Caco-2 (cell line): ENCODE measurements around the gene ANKDD1B. TPM values are rescaled to one million over a fixed set of nuclear protein-coding genes. Genes with fewer than 3 reads are reported as not detected.

Experiments
- BruUV-seq: library from RNA; stranded (reverse); fragments of 400-500 nt; replicated peaks from 2 replicates; lab custom pipeline; 2021; lab: Mats Ljungman, UMichigan
- CTCF ChIA-PET: fragments of 300-600 bp; sonication (Branson Sonifier 250); formaldehyde crosslinking; loops from one replicate; lab custom pipeline; 2022; ENCODE audit warnings: antibody characterized with exemption; lab: Charles Lee
- POLR2A ChIA-PET: fragments of 300-600 bp; sonication (Branson Sonifier 250); formaldehyde crosslinking; loops from one replicate; lab custom pipeline; 2022; ENCODE audit warnings: antibody characterized with exemption; lab: Charles Lee
- DNase-seq, 2 experiments: peaks; one replicate each; pipeline versions ENCODE4 v3.0.0 to v3.0.0-alpha.2; 2020 to 2022
- H3K27me3 ChIP-seq: replicated peaks from 2 replicates; pipeline ENCODE4 v1.6.0; 2011; ENCODE audit warnings: low read length; ENCODE audit not compliant: control insufficient read depth, insufficient read depth
- H3K36me3 ChIP-seq: 2 replicates; pipeline ENCODE4 v1.5.1; 2011; ENCODE audit warnings: low read length; ENCODE audit not compliant: control insufficient read depth, insufficient read depth
- H3K4me1 ChIP-seq: fragments of 250-450 bp; sonication (Bioruptor Pico); 2 replicates; pipeline ENCODE4 v1.5.1; 2020; ENCODE audit warnings: mild to moderate bottlenecking
- H3K4me3 ChIP-seq: 2 replicates; pipeline ENCODE4 v1.5.1; 2011; ENCODE audit warnings: low read depth, mild to moderate bottlenecking, control low read depth, low read length
- H3K9me3 ChIP-seq: fragments of 250-450 bp; sonication (Bioruptor Pico); 2 replicates; pipeline ENCODE4 v1.5.1; 2020; ENCODE audit warnings: mild to moderate bottlenecking, moderate library complexity
- H3K27ac Mint-ChIP-seq: one replicate; pipeline ENCODE4 v1.8.0; 2022; ENCODE audit warnings: mixed read lengths; ENCODE audit not compliant: unreplicated experiment
- H3K27me3 Mint-ChIP-seq: one replicate; pipeline ENCODE4 v1.8.0; 2022; ENCODE audit warnings: mixed read lengths; ENCODE audit not compliant: insufficient read depth, unreplicated experiment
- H3K36me3 Mint-ChIP-seq: one replicate; pipeline ENCODE4 v1.8.0; 2022; ENCODE audit warnings: mild to moderate bottlenecking, mixed read lengths; ENCODE audit not compliant: insufficient read depth, unreplicated experiment
- H3K4me1 Mint-ChIP-seq: one replicate; pipeline ENCODE4 v1.8.0; 2022; ENCODE audit warnings: low read depth, mixed read lengths; ENCODE audit not compliant: unreplicated experiment
- H3K4me3 Mint-ChIP-seq: one replicate; pipeline ENCODE4 v1.8.0; 2022; ENCODE audit warnings: mild to moderate bottlenecking, moderate library complexity, mixed read lengths; ENCODE audit not compliant: unreplicated experiment
- H3K9me3 Mint-ChIP-seq: one replicate; pipeline ENCODE4 v1.8.0; 2022; ENCODE audit warnings: mixed read lengths; ENCODE audit not compliant: unreplicated experiment
- CTCF ChIP-seq, 2 experiments: fragments of 200-600 bp in 1 of 2; IDR thresholded peaks; 1 replicate in 1 of 2; 2 replicates in 1 of 2; pipeline versions ENCODE4 v1.5.1 to v1.8.0; 2011 to 2022; ENCODE audit warnings: antibody characterized with exemption in 1 of 2, control low read depth in 1 of 2, inconsistent platforms in 1 of 2, low read depth in 1 of 2, low read length in 1 of 2, mild to moderate bottlenecking in 1 of 2, moderate library complexity in 1 of 2; ENCODE audit not compliant: insufficient read depth in 1 of 2, severe bottlenecking in 1 of 2, unreplicated experiment in 1 of 2
- intact Hi-C: fragments of 100-400 bp; cut with micrococcal nuclease; formaldehyde crosslinking; loops from one replicate; pipeline ENCODE4 v1.10.0; 2022; ENCODE audit not compliant: unreplicated experiment
- total RNA-seq: library from RNA; stranded (reverse); gene quantifications from 2 replicates; pipeline ENCODE4 v1.2.3, GENCODE V29; 2022

Gene ANKDD1B
- total RNA-seq, 1 experiment from 2014 or later = 0.88 TPM

- DNase-seq = no peak
- ChIA-PET CTCF (no interaction called here), POLR2A (no interaction called here)
- Histone ChIP-seq H3K27me3 (no peaks in the 10 kb centered on the region), H3K4me3 (no peak overlapping the region), H3K4me1 (peaks cover 5% of the 10 kb centered on the region; the same call in 1 of the 2 replicates), H3K9me3 (no peaks in the 10 kb centered on the region), H3K36me3 (no peaks in the 10 kb centered on the region; the same call in 1 of the 2 replicates)
- no peak overlapping the region for H3K27ac Mint-ChIP-seq
- intact Hi-C loops = no loop called here
- BruUV-seq = no TSS peak
- no peaks in the 10 kb centered on the region for H3K4me1 Mint-ChIP-seq
- TF ChIP-seq CTCF (IDR thresholded peaks at IDR 0.05; ENCODE audit: insufficient read depth in 1 of 2, low read depth in 1 of 2, low read length in 1 of 2, severe bottlenecking in 1 of 2, unreplicated experiment in 1 of 2) = no peak
- no peaks in the 10 kb centered on the region for H3K9me3 Mint-ChIP-seq
- no peaks in the 10 kb centered on the region for H3K27me3 Mint-ChIP-seq
- no peak overlapping the region for H3K4me3 Mint-ChIP-seq
- no peaks in the 10 kb centered on the region for H3K36me3 Mint-ChIP-seq
These were observed 66.9 kb downstream of the ANKDD1B start for GRCh38 chr5:75678155-75678554.

- peak; percentile 56 to 85 for TF ChIP-seq CTCF (IDR thresholded peaks at IDR 0.05; ENCODE audit: insufficient read depth in 1 of 2, low read depth in 1 of 2, low read length in 1 of 2, severe bottlenecking in 1 of 2, unreplicated experiment in 1 of 2)
- Mint-ChIP-seq H3K27ac (no peak overlapping the region), H3K36me3 (peaks cover 11% of the 10 kb centered on the region), H3K9me3 (no peaks in the 10 kb centered on the region), H3K27me3 (no peaks in the 10 kb centered on the region), H3K4me1 (no peaks in the 10 kb centered on the region), H3K4me3 (no peak overlapping the region)
- peaks cover 1% of the 10 kb centered on the region; the same call in 1 of the 2 replicates for H3K36me3 ChIP-seq
- peaks cover 5% of the 10 kb centered on the region; the same call in 1 of the 2 replicates for H3K4me1 ChIP-seq
- no peak overlapping the region for H3K4me3 ChIP-seq
- no peaks in the 10 kb centered on the region for H3K9me3 ChIP-seq
- ChIA-PET CTCF (interaction anchor here (0.7 to 0.9 kb wide), 3 partner anchors 64 to 344 kb away, joined by 3 to 4 read pairs (median 3); partner anchors contain the start of genes HMGCR and POLK), POLR2A (interaction anchor here (0.8 kb wide), 1 partner anchor 12 kb away, joined by 4 read pairs; no protein-coding TSS in a partner anchor)
- no peak for DNase-seq
- intact Hi-C loops = loop anchor here (1.0 to 5.0 kb wide), 3 partner anchors 97 to 314 kb away; partner anchors contain the start of genes CERT1 and POLK
- BruUV-seq = no TSS peak
- H3K27me3 ChIP-seq = no peaks in the 10 kb centered on the region
These were observed 70.0 kb downstream of the ANKDD1B start for GRCh38 chr5:75681125-75681830.

- Mint-ChIP-seq H3K9me3 (no peaks in the 10 kb centered on the region), H3K4me3 (no peak overlapping the region), H3K27ac (no peak overlapping the region), H3K4me1 (no peaks in the 10 kb centered on the region), H3K27me3 (no peaks in the 10 kb centered on the region), H3K36me3 (peaks cover 16% of the 10 kb centered on the region)
- CTCF ChIA-PET = no interaction called here
- Histone ChIP-seq H3K9me3 (no peaks in the 10 kb centered on the region), H3K27me3 (no peaks in the 10 kb centered on the region), H3K4me3 (no peak overlapping the region), H3K4me1 (peaks cover 5% of the 10 kb centered on the region; the same call in 1 of the 2 replicates), H3K36me3 (peaks cover 1% of the 10 kb centered on the region; the same call in 1 of the 2 replicates)
- TF ChIP-seq CTCF (IDR thresholded peaks at IDR 0.05; ENCODE audit: insufficient read depth in 1 of 2, low read depth in 1 of 2, low read length in 1 of 2, severe bottlenecking in 1 of 2, unreplicated experiment in 1 of 2) = no peak
- BruUV-seq = no TSS peak
- no peak for DNase-seq
- POLR2A ChIA-PET = no interaction called here
- intact Hi-C loops = no loop called here
These were observed 73.9 kb downstream of the ANKDD1B start for GRCh38 chr5:75685141-75685540.
